WERI-Rb-1 (cell line): ENCODE results near the gene LECT2.

Experiments used
- DNase-seq: peaks from one replicate; pipeline ENCODE4 v3.0.0-alpha.2; 2020
- H3K27ac ChIP-seq: fragments of 250-450 bp; sonication (Bioruptor Pico); 2 replicates; pipeline ENCODE4 v1.5.1; 2020; ENCODE audit warnings: mild to moderate bottlenecking, moderate library complexity
- H3K27me3 ChIP-seq: fragments of 250-450 bp; sonication (Bioruptor Pico); 2 replicates; pipeline ENCODE4 v1.5.1; 2021; ENCODE audit warnings: mild to moderate bottlenecking, low read depth, moderate library complexity; ENCODE audit not compliant: insufficient read depth, severe bottlenecking
- H3K36me3 ChIP-seq: fragments of 250-450 bp; sonication (Bioruptor Pico); 2 replicates; pipeline ENCODE4 v1.5.1; 2020; ENCODE audit warnings: mild to moderate bottlenecking, moderate library complexity
- H3K4me3 ChIP-seq: 2 replicates; pipeline ENCODE4 v1.5.1; 2011; ENCODE audit warnings: low read depth, mild to moderate bottlenecking, control low read depth, low read length
- H3K9me3 ChIP-seq: fragments of 250-450 bp; sonication (Bioruptor Pico); 2 replicates; pipeline ENCODE4 v1.5.1; 2021; ENCODE audit warnings: mild to moderate bottlenecking, moderate library complexity; ENCODE audit not compliant: severe bottlenecking
- TF ChIP-seq, protein P1 (sequence below): IDR thresholded peaks from 2 replicates; pipeline ENCODE4 v1.5.1; 2011; ENCODE audit warnings: low read depth, mild to moderate bottlenecking, control low read depth, inconsistent platforms, low read length

Gene LECT2

GRCh38 chr5:135988546-135988945 is 33.8 kb upstream of the LECT2 start:
- Histone ChIP-seq H3K36me3 (no peaks in the 10 kb centered on the region), H3K27ac (no peak overlapping the region), H3K27me3 (no peaks in the 10 kb centered on the region), H3K4me3 (no peak overlapping the region), H3K9me3 (no peaks in the 10 kb centered on the region)
- no peak for DNase-seq
- TF ChIP-seq, protein P1, sequence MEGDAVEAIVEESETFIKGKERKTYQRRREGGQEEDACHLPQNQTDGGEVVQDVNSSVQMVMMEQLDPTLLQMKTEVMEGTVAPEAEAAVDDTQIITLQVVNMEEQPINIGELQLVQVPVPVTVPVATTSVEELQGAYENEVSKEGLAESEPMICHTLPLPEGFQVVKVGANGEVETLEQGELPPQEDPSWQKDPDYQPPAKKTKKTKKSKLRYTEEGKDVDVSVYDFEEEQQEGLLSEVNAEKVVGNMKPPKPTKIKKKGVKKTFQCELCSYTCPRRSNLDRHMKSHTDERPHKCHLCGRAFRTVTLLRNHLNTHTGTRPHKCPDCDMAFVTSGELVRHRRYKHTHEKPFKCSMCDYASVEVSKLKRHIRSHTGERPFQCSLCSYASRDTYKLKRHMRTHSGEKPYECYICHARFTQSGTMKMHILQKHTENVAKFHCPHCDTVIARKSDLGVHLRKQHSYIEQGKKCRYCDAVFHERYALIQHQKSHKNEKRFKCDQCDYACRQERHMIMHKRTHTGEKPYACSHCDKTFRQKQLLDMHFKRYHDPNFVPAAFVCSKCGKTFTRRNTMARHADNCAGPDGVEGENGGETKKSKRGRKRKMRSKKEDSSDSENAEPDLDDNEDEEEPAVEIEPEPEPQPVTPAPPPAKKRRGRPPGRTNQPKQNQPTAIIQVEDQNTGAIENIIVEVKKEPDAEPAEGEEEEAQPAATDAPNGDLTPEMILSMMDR: no peak

GRCh38 chr5:135986891-135987401 is 32.2 kb upstream of the LECT2 start:
- Histone ChIP-seq H3K4me3 (no peak overlapping the region), H3K9me3 (no peaks in the 10 kb centered on the region), H3K27me3 (no peaks in the 10 kb centered on the region), H3K36me3 (no peaks in the 10 kb centered on the region), H3K27ac (no peak overlapping the region)
- TF ChIP-seq, protein P1: no peak
- peak; percentile 37 for DNase-seq

DNA sequence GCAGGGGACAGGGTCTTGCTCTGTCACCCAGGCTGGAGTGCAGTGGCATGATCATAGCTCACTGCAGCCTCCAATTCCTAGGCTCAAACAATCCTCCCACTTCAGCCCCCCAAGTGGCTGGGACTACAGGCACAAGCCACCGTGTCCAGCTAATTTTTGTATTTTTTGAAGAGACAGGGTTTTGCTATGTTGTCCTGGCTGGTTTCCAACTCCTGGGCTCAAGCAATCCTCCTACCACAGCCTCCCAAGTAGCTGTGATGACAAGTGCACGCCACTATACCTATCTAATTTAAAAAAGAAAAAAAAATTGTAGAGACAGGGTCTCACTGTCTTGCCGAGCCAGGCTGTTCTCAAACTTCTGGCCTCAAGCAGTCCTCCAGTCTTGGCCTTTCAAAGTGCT is 31.6 kb upstream of the LECT2 start:
- Histone ChIP-seq H3K4me3 (no peak overlapping the region), H3K9me3 (no peaks in the 10 kb centered on the region), H3K27me3 (no peaks in the 10 kb centered on the region), H3K36me3 (no peaks in the 10 kb centered on the region), H3K27ac (no peak overlapping the region)
- TF ChIP-seq, protein P1: no peak
- DNase-seq: no peak

GRCh38 chr5:135985951-135986350 is 31.2 kb upstream of the LECT2 start:
- no peaks in the 10 kb centered on the region for H3K27me3 ChIP-seq
- H3K36me3 ChIP-seq: no peaks in the 10 kb centered on the region
- no peak for DNase-seq
- no peaks in the 10 kb centered on the region for H3K9me3 ChIP-seq
- no peak overlapping the region for H3K27ac ChIP-seq
- no peak overlapping the region for H3K4me3 ChIP-seq
- TF ChIP-seq, protein P1: no peak

- Histone ChIP-seq H3K4me3 (no peak overlapping the region), H3K27me3 (no peaks in the 10 kb centered on the region), H3K27ac (no peak overlapping the region), H3K36me3 (no peaks in the 10 kb centered on the region), H3K9me3 (no peaks in the 10 kb centered on the region)
- TF ChIP-seq, protein P1: no peak
- DNase-seq: no peak
Observed at GRCh38 chr5:135980620-135981019, 25.8 kb upstream of the LECT2 start.

DNA sequence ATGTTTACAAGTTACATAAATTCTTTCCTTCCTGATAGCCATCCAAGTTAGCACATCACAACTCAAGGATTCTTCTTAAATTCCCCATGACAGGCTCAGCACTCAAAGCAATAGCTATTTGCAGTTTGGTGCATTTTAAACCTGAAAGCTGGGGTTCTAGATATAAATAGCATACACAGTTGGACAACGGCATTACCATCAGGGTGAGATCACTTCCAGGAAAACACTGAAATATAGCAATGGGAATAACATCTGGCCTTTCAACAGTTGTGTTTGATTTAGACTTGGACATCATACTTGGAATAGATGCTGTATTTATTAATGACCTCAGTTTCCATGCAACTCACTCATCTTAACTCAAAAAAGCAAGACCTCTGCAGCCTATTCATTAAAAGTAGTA is 24.7 kb upstream of the LECT2 start:
- Histone ChIP-seq H3K27me3 (no peaks in the 10 kb centered on the region), H3K27ac (no peak overlapping the region), H3K9me3 (no peaks in the 10 kb centered on the region), H3K36me3 (no peaks in the 10 kb centered on the region), H3K4me3 (no peak overlapping the region)
- TF ChIP-seq, protein P1: no peak
- no peak for DNase-seq
